ENCODE measurements around the gene MINK1. TPM values are rescaled to one million over a fixed set of nuclear protein-coding genes. Genes with fewer than 3 reads are reported as not detected.

Gene MINK1
- total RNA-seq, 1 experiment from 2014 or later: 105 TPM

GRCh38 chr17:4859816-4860625 is 26.9 kb downstream of the MINK1 start (continued):
- TF ChIP-seq ZNF396 (CRISPR knock-in tag; IDR thresholded peaks at IDR 0.05; ENCODE audit: borderline replicate concordance) (no peak), ZMAT4 (CRISPR knock-in tag; IDR thresholded peaks at IDR 0.05) (no peak), FOXP1 (CRISPR knock-in tag; IDR thresholded peaks at IDR 0.05; ENCODE audit: borderline replicate concordance) (no peak), ZNF121 (CRISPR knock-in tag; IDR thresholded peaks at IDR 0.05) (no peak), PREB (CRISPR knock-in tag; IDR thresholded peaks at IDR 0.05; ENCODE audit: borderline replicate concordance) (no peak), EMX1 (CRISPR knock-in tag; IDR thresholded peaks at IDR 0.05) (no peak)

GRCh38 chr17:4860651-4861050 is 27.5 kb downstream of the MINK1 start:
- H3K4me1 Mint-ChIP-seq: peaks cover 59% of the 10 kb centered on the region
- TF ChIP-seq MAX (CRISPR knock-in tag; IDR thresholded peaks at IDR 0.05): 0 out of 2 replicates have a peak, but pooled peaks have one; percentile 11
- no peak for TF ChIP-seq ELF4 (CRISPR knock-in tag; IDR thresholded peaks at IDR 0.05; ENCODE audit: low read depth)
- POLR2A ChIA-PET: no interaction called here
- peak; percentile 19; the same call in 1 of the 2 replicates for ATAC-seq
- no peaks in the 10 kb centered on the region for H3K9me3 Mint-ChIP-seq
- CTCF ChIA-PET: interaction anchor here (0.5 to 2.0 kb wide), 7 partner anchors 10 to 234 kb away, joined by 3 to 5 read pairs (median 3); partner anchors contain the start of genes CHRNE and MED11
- no peaks in the 10 kb centered on the region for H3K36me3 Mint-ChIP-seq
- DNase-seq (ENCODE audit: low spot score): no peak
- peak overlapping the region; percentile 71 for H3K27ac Mint-ChIP-seq
- H3K4me3 Mint-ChIP-seq: peak overlapping the region; percentile 40; the same call in 1 of the 2 replicates
- H3K27me3 Mint-ChIP-seq (ENCODE audit: low read depth): no peaks in the 10 kb centered on the region

- ATAC-seq (no peak), DNase-seq (ENCODE audit: low spot score) (no peak)
- Mint-ChIP-seq H3K4me1 (peaks cover 57% of the 10 kb centered on the region), H3K9me3 (no peaks in the 10 kb centered on the region), H3K36me3 (no peaks in the 10 kb centered on the region), H3K27me3 (ENCODE audit: low read depth) (no peaks in the 10 kb centered on the region), H3K27ac (no peak overlapping the region; the same call in 1 of the 2 replicates), H3K4me3 (no peak overlapping the region)
- CTCF ChIA-PET: interaction anchor here (0.5 to 2.0 kb wide), 6 partner anchors 10 to 235 kb away, joined by 3 to 5 read pairs (median 3); partner anchors contain the start of gene CHRNE
- POLR2A ChIA-PET: no interaction called here
- TF ChIP-seq RELA (CRISPR knock-in tag; IDR thresholded peaks at IDR 0.05; ENCODE audit: borderline replicate concordance) (no peak), MYBL2 (CRISPR knock-in tag; IDR thresholded peaks at IDR 0.05) (no peak), RORB (CRISPR knock-in tag; IDR thresholded peaks at IDR 0.05) (no peak), EMX1 (CRISPR knock-in tag; IDR thresholded peaks at IDR 0.05) (no peak), ZBTB21 (CRISPR knock-in tag; IDR thresholded peaks at IDR 0.05; ENCODE audit: borderline replicate concordance) (no peak), PRDM15 (CRISPR knock-in tag; IDR thresholded peaks at IDR 0.05) (no peak), ETV6 (CRISPR knock-in tag; IDR thresholded peaks at IDR 0.05) (no peak), ERG (CRISPR knock-in tag; IDR thresholded peaks at IDR 0.05) (no peak), MXD4 (CRISPR knock-in tag; IDR thresholded peaks at IDR 0.05; ENCODE audit: borderline replicate concordance) (no peak), ARID4B (CRISPR knock-in tag; IDR thresholded peaks at IDR 0.05; ENCODE audit: borderline replicate concordance) (no peak), SMAD4 (CRISPR knock-in tag; IDR thresholded peaks at IDR 0.05) (no peak), FOXP1 (CRISPR knock-in tag; IDR thresholded peaks at IDR 0.05; ENCODE audit: borderline replicate concordance) (no peak), ZNF671 (CRISPR knock-in tag; IDR thresholded peaks at IDR 0.05) (no peak), TEAD4 (CRISPR knock-in tag; IDR thresholded peaks at IDR 0.05) (no peak), OVOL2 (CRISPR knock-in tag; IDR thresholded peaks at IDR 0.05; ENCODE audit: borderline replicate concordance) (no peak)
Measured at GRCh38 chr17:4861052-4861451, 27.9 kb downstream of the MINK1 start.

All from WTC11 (cell line).